ENCODE data around the gene LGALS3.
A peak's percentile ranks its signal among the peaks of the same experiment; 100 is the strongest.

LGALS3 gene

GRCh38 chr14:55191203-55192053 is 62.4 kb downstream of the LGALS3 start, which contains the start of gene DLGAP5:
Gene DLGAP5 (minus strand): TSS chr14:55191585. CDS start chr14:55189179, 2,406 bp downstream.
- DNase-seq (ENCODE audit: low spot score), result peak; percentile 96

- DNase-seq (ENCODE audit: low spot score), result no peak
Measured at GRCh38 chr14:55192054-55192621, 63.1 kb downstream of the LGALS3 start.

- no peak for DNase-seq (ENCODE audit: low spot score)
Measured at GRCh38 chr14:55194656-55195355, 65.8 kb downstream of the LGALS3 start.
